GM23338 (cell line): ENCODE data around the gene GGCT. TPM values are rescaled to one million over a fixed set of nuclear protein-coding genes. Genes with fewer than 3 reads are reported as not detected.

ENCODE experiments used
- ATAC-seq: fragments of 200-7000 bp; cut with Tn5 transposase; 3 replicates; pipeline ENCODE4 v1.9.1; 2020
- DNase-seq: peaks from one replicate; pipeline ENCODE4 v3.0.0-alpha.2; 2015; ENCODE audit warnings: low spot score
- H2AFZ ChIP-seq: fragments of 200-600 bp; sonication (generic); 2 replicates; pipeline ENCODE4 v1.8.0; 2016; ENCODE audit warnings: antibody characterized with exemption, mild to moderate bottlenecking, moderate library complexity
- H3F3A ChIP-seq: fragments of 200-600 bp; sonication (generic); replicated peaks from 2 replicates; pipeline ENCODE4 v1.8.0; 2017; ENCODE audit warnings: antibody characterized with exemption, mixed run types, low read depth
- H3K27ac ChIP-seq: fragments of 200-600 bp; sonication (generic); 2 replicates; pipeline ENCODE4 v1.6.1; 2016; ENCODE audit warnings: low read depth
- H3K27me3 ChIP-seq: fragments of 200-600 bp; sonication (generic); 2 replicates; pipeline ENCODE4 v1.8.0; 2016; ENCODE audit warnings: mild to moderate bottlenecking, mixed run types, moderate library complexity; ENCODE audit not compliant: insufficient read depth
- H3K36me3 ChIP-seq: fragments of 200-600 bp; sonication (generic); 2 replicates; pipeline ENCODE4 v1.8.0; 2016; ENCODE audit warnings: mild to moderate bottlenecking; ENCODE audit not compliant: insufficient read depth
- H3K4me1 ChIP-seq: fragments of 200-600 bp; sonication (generic); 2 replicates; pipeline ENCODE4 v1.8.0; 2016; ENCODE audit warnings: mild to moderate bottlenecking, moderate library complexity; ENCODE audit not compliant: insufficient read depth
- H3K4me2 ChIP-seq: fragments of 200-600 bp; sonication (generic); 2 replicates; pipeline ENCODE4 v1.7.1; 2017; ENCODE audit warnings: mixed run types
- H3K4me3 ChIP-seq: fragments of 200-600 bp; sonication (generic); 2 replicates; pipeline ENCODE4 v1.6.1; 2016; ENCODE audit warnings: mixed run types
- H3K79me2 ChIP-seq: fragments of 200-600 bp; sonication (generic); replicated peaks from 2 replicates; pipeline ENCODE4 v1.8.0; 2017; ENCODE audit warnings: mild to moderate bottlenecking; ENCODE audit not compliant: insufficient read depth
- H3K9me2 ChIP-seq: fragments of 200-600 bp; sonication (generic); 2 replicates; pipeline ENCODE4 v1.8.0; 2017; ENCODE audit not compliant: insufficient read depth
- H4K20me1 ChIP-seq: fragments of 200-600 bp; sonication (generic); replicated peaks from 2 replicates; pipeline ENCODE4 v1.8.0; 2017; ENCODE audit warnings: mild to moderate bottlenecking; ENCODE audit not compliant: insufficient read depth
- H3K27ac Mint-ChIP-seq: 2 replicates; pipeline ENCODE4 v1.8.0; 2020; ENCODE audit warnings: inconsistent platforms, mild to moderate bottlenecking, moderate library complexity, mixed read lengths
- H3K27me3 Mint-ChIP-seq: 3 replicates; pipeline ENCODE4 v1.8.0; 2022; ENCODE audit warnings: low read depth, mild to moderate bottlenecking, moderate library complexity, mixed read lengths, inconsistent platforms; ENCODE audit not compliant: insufficient read depth, poor library complexity
- H3K36me3 Mint-ChIP-seq: 3 replicates; pipeline ENCODE4 v1.8.0; 2021; ENCODE audit warnings: low read depth, mild to moderate bottlenecking, inconsistent platforms, moderate library complexity, mixed read lengths
- H3K4me1 Mint-ChIP-seq: 3 replicates; pipeline ENCODE4 v1.8.0; 2020; ENCODE audit warnings: mild to moderate bottlenecking, inconsistent platforms, mixed read lengths
- H3K4me3 Mint-ChIP-seq: 3 replicates; pipeline ENCODE4 v1.8.0; 2021; ENCODE audit warnings: moderate library complexity, mild to moderate bottlenecking, inconsistent platforms, mixed read lengths
- H3K9me3 Mint-ChIP-seq: 3 replicates; pipeline ENCODE4 v1.8.0; 2020; ENCODE audit warnings: moderate library complexity, mild to moderate bottlenecking, inconsistent platforms, mixed read lengths
- CTCF ChIP-seq, 2 experiments: fragments of 200-600 bp in 1 of 2; sonication (generic) in 1 of 2; conservative IDR thresholded peaks; 2 replicates each; pipeline versions ENCODE4 v1.5.1 to v1.6.1; 2016 to 2017; ENCODE audit warnings: antibody characterized with exemption in 2 of 2, low read depth in 2 of 2, mild to moderate bottlenecking in 2 of 2, moderate library complexity in 1 of 2
- EZH2phosphoT487 ChIP-seq: fragments of 200-600 bp; sonication (generic); IDR thresholded peaks from one replicate; pipeline ENCODE4 v1.8.1; 2018; ENCODE audit warnings: antibody characterized with exemption; ENCODE audit not compliant: unreplicated experiment
- JUNB ChIP-seq: IDR thresholded peaks from one replicate; pipeline ENCODE4 v1.6.1; 2016; ENCODE audit warnings: antibody characterized with exemption; ENCODE audit not compliant: unreplicated experiment
- NANOG ChIP-seq: IDR thresholded peaks from 2 replicates; pipeline ENCODE4 v1.6.1; 2016; ENCODE audit warnings: antibody characterized with exemption, borderline replicate concordance
- ZNF114 ChIP-seq: fragments of 250-450 bp; sonication (Bioruptor Pico); IDR thresholded peaks from 2 replicates; pipeline ENCODE4 v1.5.0; 2020; ENCODE audit warnings: mild to moderate bottlenecking, moderate library complexity
- ZNF331 ChIP-seq: fragments of 250-450 bp; sonication (Bioruptor Pico); IDR thresholded peaks from 2 replicates; pipeline ENCODE4 v1.5.0; 2020; ENCODE audit warnings: low read depth, mild to moderate bottlenecking, moderate library complexity
- ZNF462 ChIP-seq: fragments of 250-450 bp; sonication (Bioruptor Pico); IDR thresholded peaks from 2 replicates; pipeline ENCODE4 v1.5.0; 2020; ENCODE audit warnings: mild to moderate bottlenecking, moderate library complexity
- polyA plus RNA-seq: library from polyadenylated mRNA; unstranded; fragments of >200 nt; fragmentation: Nextera tagmentation; extraction: Ambion mirVana; gene quantifications from 2 replicates; pipeline ENCODE4 v1.2.1, GENCODE V29; 2016
- total RNA-seq: library from RNA; depleted of rRNA; stranded (reverse); fragments of >200 nt; shearing (Covaris generic); gene quantifications from 2 replicates; pipeline ENCODE4 v1.2.3, GENCODE V29; 2014

GGCT gene
- total and polyA plus RNA-seq, 2 experiments from 2014 or later = 104 to 229 TPM

DNA sequence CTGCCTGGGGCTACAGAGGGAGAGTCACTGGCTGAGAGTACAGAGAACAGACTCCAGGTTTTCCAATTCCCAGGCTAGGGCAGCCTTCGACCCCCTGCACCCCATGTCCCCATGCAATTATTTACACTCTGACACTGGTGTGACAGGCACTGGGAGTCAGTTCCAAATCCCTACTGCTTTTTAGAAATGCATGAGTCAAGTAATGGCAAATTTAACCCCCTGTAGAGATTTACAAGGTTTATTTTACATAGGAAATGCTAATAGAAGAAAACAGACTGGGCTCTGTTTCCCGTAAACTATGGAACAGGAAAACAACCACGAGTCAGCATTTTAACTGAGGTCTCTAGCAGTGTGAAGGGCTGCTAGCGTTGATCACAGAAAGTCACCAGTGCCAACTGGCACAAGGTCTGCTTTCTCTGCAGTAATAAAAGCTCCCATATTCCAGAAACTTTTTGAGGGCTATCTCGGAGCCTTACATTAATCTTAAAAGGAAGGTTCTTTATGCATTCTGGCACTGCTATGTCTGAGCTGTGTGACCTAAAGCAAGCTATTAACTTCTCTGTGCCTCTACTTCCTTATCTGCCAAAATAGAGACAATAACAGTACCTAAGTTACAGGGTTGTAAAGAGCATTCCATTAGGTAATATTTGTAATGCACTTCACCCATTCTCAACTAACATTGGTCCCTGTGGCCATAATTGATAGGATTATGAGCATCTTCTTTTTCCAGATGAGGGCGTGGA lies 54.2 kb downstream of the GGCT start (continued):
- TF ChIP-seq ZNF462 (CRISPR knock-in tag) = no peak
- no peak for TF ChIP-seq EZH2phosphoT487
- no peak for TF ChIP-seq JUNB
- TF ChIP-seq ZNF114 (CRISPR knock-in tag) = no peak
- TF ChIP-seq NANOG = no peak

- no peak for DNase-seq
- no peaks in the 10 kb centered on the region for H3K27me3 ChIP-seq
Observed at GRCh38 chr7:30448461-30449189, 56.0 kb downstream of the GGCT start.

More at GRCh38 chr7:30448461-30449189, 56.0 kb downstream of the GGCT start:
- Histone ChIP-seq H3K4me3 (no peak overlapping the region), H3K36me3 (no peaks in the 10 kb centered on the region), H4K20me1 (no peaks in the 10 kb centered on the region), H3K9me2 (no peaks in the 10 kb centered on the region), H2AFZ (no peak overlapping the region), H3K79me2 (no peaks in the 10 kb centered on the region), H3K27ac (no peak overlapping the region), H3K4me1 (peaks cover 11% of the 10 kb centered on the region), H3K4me2 (no peak overlapping the region), H3F3A (no peaks in the 10 kb centered on the region)
- no peak for ATAC-seq
- Mint-ChIP-seq H3K4me1 (peaks cover 28% of the 10 kb centered on the region), H3K36me3 (peaks cover 12% of the 10 kb centered on the region; the same call in 2 of the 3 replicates), H3K27ac (no peak overlapping the region), H3K4me3 (no peak overlapping the region), H3K27me3 (peaks cover 4% of the 10 kb centered on the region), H3K9me3 (no peaks in the 10 kb centered on the region)
- TF ChIP-seq EZH2phosphoT487 (no peak), CTCF (conservative IDR thresholded peaks at IDR 0.05; ENCODE audit: low read depth in 2 of 2) (no peak), ZNF114 (CRISPR knock-in tag) (no peak), ZNF331 (no peak), JUNB (no peak)
